Suprapubic skin (tissue), 3 donors: Measurements from ENCODE around the gene GULP1.

Source experiments
- EP300 ChIP-seq: sonication (generic); formaldehyde crosslinking; IDR thresholded peaks from one replicate; pipeline ENCODE4 v1.6.1; 2017; ENCODE audit warnings: antibody characterized with exemption
- POLR2A ChIP-seq, 2 donors: fragments of 450-650 bp; IDR thresholded peaks; one replicate each; pipeline ENCODE4 v1.6.1; 2017; ENCODE audit warnings: antibody characterized with exemption in 2 of 2, mild to moderate bottlenecking in 2 of 2, moderate library complexity in 2 of 2
- TF ChIP-seq, protein P1 (sequence below), 2 donors: fragments of 200-600 bp in 1 of 2; fragments of 450-650 bp in 1 of 2; sonication (generic) in 1 of 2; IDR thresholded peaks; one replicate each; pipeline ENCODE4 v1.5.1; 2016 to 2019; ENCODE audit warnings: antibody characterized with exemption in 2 of 2, mild to moderate bottlenecking in 1 of 2, moderate library complexity in 1 of 2

DNA sequence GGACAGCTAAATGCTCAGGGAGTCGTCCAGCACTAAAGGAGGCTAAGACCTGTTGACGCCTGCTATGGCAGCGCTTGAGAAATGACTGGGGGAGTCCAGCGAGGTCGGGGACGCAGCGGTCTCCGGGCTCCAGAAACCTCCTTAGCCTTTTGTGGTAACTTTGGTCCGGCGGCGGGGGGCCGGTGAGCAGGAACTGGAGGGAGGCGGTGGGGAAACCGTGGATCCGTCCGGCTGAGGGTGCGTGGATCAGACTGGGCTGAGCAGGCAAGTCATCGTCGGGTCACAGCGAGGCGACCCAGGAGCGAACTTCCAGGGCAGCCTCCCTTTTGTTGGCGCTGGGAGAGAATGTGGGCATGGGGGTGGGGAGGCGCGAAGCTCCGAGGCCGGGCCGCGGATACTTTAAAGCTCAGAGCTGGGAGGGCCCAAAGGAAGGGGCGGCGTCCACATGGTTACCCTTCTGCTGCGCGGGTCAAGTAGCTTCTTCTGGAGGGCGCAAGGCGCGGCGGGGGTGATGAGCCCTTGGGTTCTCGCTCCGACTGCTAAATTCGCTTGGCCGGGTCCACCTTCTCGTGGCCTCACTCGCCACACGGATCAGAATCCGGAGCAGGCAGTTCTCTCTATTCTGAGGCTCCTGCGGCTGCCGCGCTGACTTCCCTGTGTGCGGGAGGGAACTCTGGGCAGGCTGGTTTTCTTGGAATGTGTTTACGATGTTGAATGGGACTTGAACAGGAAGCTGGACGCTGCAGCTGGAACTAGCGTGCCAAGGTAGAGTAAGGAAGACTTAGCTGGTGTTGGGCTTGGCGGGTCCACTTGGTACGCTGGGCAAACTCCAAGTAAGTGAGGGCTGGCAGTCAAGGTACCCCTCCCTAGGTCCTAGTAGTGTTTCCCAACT, 920 bp downstream of the GULP1 start:
- TF ChIP-seq, protein P1, sequence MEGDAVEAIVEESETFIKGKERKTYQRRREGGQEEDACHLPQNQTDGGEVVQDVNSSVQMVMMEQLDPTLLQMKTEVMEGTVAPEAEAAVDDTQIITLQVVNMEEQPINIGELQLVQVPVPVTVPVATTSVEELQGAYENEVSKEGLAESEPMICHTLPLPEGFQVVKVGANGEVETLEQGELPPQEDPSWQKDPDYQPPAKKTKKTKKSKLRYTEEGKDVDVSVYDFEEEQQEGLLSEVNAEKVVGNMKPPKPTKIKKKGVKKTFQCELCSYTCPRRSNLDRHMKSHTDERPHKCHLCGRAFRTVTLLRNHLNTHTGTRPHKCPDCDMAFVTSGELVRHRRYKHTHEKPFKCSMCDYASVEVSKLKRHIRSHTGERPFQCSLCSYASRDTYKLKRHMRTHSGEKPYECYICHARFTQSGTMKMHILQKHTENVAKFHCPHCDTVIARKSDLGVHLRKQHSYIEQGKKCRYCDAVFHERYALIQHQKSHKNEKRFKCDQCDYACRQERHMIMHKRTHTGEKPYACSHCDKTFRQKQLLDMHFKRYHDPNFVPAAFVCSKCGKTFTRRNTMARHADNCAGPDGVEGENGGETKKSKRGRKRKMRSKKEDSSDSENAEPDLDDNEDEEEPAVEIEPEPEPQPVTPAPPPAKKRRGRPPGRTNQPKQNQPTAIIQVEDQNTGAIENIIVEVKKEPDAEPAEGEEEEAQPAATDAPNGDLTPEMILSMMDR (IDR thresholded peaks at IDR 0.05), result no peak
- TF ChIP-seq POLR2A (IDR thresholded peaks at IDR 0.05), result no peak
- no peak for TF ChIP-seq EP300
